Lung (tissue), 12 donors: Measurements from ENCODE around the gene CDKN2C. TPM values are rescaled to one million over a fixed set of nuclear protein-coding genes. Genes with fewer than 3 reads are reported as not detected.

Source experiments
- ATAC-seq: fragments of 200-7000 bp; cut with Tn5 transposase; one replicate; pipeline ENCODE4 v1.9.1; 2020; ENCODE audit warnings: moderate number of reproducible peaks; ENCODE audit not compliant: insufficient read depth, low FRiP score
- DNase-seq, 3 donors: peaks; one replicate each; pipeline ENCODE4 v3.0.0-alpha.2; 2013 to 2017
- H3K27ac ChIP-seq, 2 donors: one replicate each; pipeline ENCODE4 v1.5.1; 2013; ENCODE audit warnings: mild to moderate bottlenecking in 2 of 2, moderate library complexity in 2 of 2, control low read depth in 1 of 2, inconsistent platforms in 1 of 2, low read depth in 1 of 2, low read length in 1 of 2
- H3K27me3 ChIP-seq, 3 donors: one replicate each; pipeline ENCODE4 v1.5.1; 2013; ENCODE audit warnings: low read length in 2 of 3; ENCODE audit not compliant: control insufficient read depth in 3 of 3, insufficient read depth in 3 of 3
- H3K36me3 ChIP-seq, 4 donors: one replicate each; pipeline ENCODE4 v1.5.1; 2013; ENCODE audit warnings: low read length in 4 of 4, mild to moderate bottlenecking in 1 of 4, moderate library complexity in 1 of 4; ENCODE audit not compliant: control insufficient read depth in 4 of 4, insufficient read depth in 4 of 4
- H3K4me1 ChIP-seq, 5 donors: one replicate each; pipeline ENCODE4 v1.5.1; 2013; ENCODE audit warnings: low read length in 5 of 5, mild to moderate bottlenecking in 2 of 5, moderate library complexity in 1 of 5; ENCODE audit not compliant: control insufficient read depth in 5 of 5, insufficient read depth in 5 of 5
- H3K4me3 ChIP-seq: one replicate; pipeline ENCODE4 v1.5.1; 2013; ENCODE audit warnings: mild to moderate bottlenecking, control low read depth, moderate library complexity
- H3K9ac ChIP-seq, 2 donors: one replicate each; pipeline ENCODE4 v1.5.1; 2013; ENCODE audit warnings: low read length in 2 of 2, control low read depth in 1 of 2; ENCODE audit not compliant: insufficient read depth in 1 of 2
- H3K9me3 ChIP-seq, 4 donors: one replicate each; pipeline ENCODE4 v1.5.1; 2013; ENCODE audit warnings: low read length in 3 of 4, mild to moderate bottlenecking in 1 of 4, moderate library complexity in 1 of 4; ENCODE audit not compliant: control insufficient read depth in 4 of 4, insufficient read depth in 3 of 4
- WGBS, 2 donors: extraction: QIAGEN DNeasy Blood & Tissue Kit; methylation state at CpG; one replicate each; pipeline ENCODE4 v1.1.7; 2013; 5-methylcytosine and 5-hydroxymethylcytosine counted together
- polyA plus RNA-seq, 2 donors: library from polyadenylated mRNA; stranded (reverse); fragments of 200-250 nt; gene quantifications; one replicate each; pipeline ENCODE4 v1.2.1, GENCODE V29; 2013
- total RNA-seq, 2 donors: library from RNA; depleted of rRNA in 1 of 2; stranded (reverse); fragments of >200 nt in 1 of 2; gene quantifications; one replicate each; pipeline ENCODE4 v1.2.1, GENCODE V29; 2014 to 2021
- TF ChIP-seq, protein P1 (sequence below): IDR thresholded peaks from 2 replicates; pipeline ENCODE4 v1.5.1; 2012; ENCODE audit warnings: mild to moderate bottlenecking; ENCODE audit errors: control extremely low read depth, extremely low read depth
- donor health status: control.
- donor health status: control.
- donor health status: Bipolar disorder and iron deficiency.
- donor health status: healthy.
- donor health status: DM: yes; HTN: yes; CAD: no.

Gene CDKN2C
- total and polyA plus RNA-seq, 4 donors: 5.7 to 8.9 (median 7.6) TPM

DNA sequence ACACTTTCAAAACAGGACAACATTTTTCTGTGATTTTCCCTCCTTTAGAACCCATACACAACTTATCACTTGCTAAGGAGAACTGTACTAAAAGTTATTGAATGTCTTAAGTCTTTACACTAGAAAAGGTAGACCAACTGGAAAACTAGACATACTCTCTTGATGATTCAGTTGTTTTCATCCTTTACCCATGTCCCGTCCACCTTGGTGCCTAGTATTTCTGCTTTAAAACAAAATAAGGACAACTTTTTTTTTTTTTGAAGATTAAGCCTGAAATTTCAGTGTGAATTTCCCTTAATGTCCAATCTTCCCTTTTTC is 4.5 kb downstream of the CDKN2C start:
- 94 to 96% methylated on average over 1 of the region's 1 CpG for WGBS, 2 donors

GRCh38 chr1:50975436-50975835 is 5.4 kb downstream of the CDKN2C start:
- H3K27ac ChIP-seq: no peak overlapping the region
- H3K36me3 ChIP-seq: no peaks in the 10 kb centered on the region
- peaks cover 0 to 30% (median 4%) of the 10 kb centered on the region in 5 donors for H3K4me1 ChIP-seq
- DNase-seq: no peak
- no peaks in the 10 kb centered on the region for H3K9me3 ChIP-seq
- TF ChIP-seq, protein P1, sequence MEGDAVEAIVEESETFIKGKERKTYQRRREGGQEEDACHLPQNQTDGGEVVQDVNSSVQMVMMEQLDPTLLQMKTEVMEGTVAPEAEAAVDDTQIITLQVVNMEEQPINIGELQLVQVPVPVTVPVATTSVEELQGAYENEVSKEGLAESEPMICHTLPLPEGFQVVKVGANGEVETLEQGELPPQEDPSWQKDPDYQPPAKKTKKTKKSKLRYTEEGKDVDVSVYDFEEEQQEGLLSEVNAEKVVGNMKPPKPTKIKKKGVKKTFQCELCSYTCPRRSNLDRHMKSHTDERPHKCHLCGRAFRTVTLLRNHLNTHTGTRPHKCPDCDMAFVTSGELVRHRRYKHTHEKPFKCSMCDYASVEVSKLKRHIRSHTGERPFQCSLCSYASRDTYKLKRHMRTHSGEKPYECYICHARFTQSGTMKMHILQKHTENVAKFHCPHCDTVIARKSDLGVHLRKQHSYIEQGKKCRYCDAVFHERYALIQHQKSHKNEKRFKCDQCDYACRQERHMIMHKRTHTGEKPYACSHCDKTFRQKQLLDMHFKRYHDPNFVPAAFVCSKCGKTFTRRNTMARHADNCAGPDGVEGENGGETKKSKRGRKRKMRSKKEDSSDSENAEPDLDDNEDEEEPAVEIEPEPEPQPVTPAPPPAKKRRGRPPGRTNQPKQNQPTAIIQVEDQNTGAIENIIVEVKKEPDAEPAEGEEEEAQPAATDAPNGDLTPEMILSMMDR: no peak
- H3K27me3 ChIP-seq: peaks cover 0 to 74% (median 34%) of the 10 kb centered on the region in 3 donors
- no peak overlapping the region for H3K4me3 ChIP-seq
- H3K9ac ChIP-seq: no peak overlapping the region
- WGBS, 2 donors: 84 to 86% methylated on average over 1 of the region's 1 CpG
- ATAC-seq: no peak

More for the DNA sequence above, 4.5 kb downstream of the CDKN2C start:
- DNase-seq (no peak), ATAC-seq (no peak)
- Histone ChIP-seq H3K4me3 (no peak overlapping the region), H3K4me1 (peaks cover 0 to 30% (median 4%) of the 10 kb centered on the region in 5 donors), H3K27ac (no peak overlapping the region), H3K9ac (no peak overlapping the region), H3K27me3 (peaks cover 0 to 71% (median 25%) of the 10 kb centered on the region in 3 donors), H3K9me3 (no peaks in the 10 kb centered on the region), H3K36me3 (no peaks in the 10 kb centered on the region)
- TF ChIP-seq, protein P1: no peak

DNA sequence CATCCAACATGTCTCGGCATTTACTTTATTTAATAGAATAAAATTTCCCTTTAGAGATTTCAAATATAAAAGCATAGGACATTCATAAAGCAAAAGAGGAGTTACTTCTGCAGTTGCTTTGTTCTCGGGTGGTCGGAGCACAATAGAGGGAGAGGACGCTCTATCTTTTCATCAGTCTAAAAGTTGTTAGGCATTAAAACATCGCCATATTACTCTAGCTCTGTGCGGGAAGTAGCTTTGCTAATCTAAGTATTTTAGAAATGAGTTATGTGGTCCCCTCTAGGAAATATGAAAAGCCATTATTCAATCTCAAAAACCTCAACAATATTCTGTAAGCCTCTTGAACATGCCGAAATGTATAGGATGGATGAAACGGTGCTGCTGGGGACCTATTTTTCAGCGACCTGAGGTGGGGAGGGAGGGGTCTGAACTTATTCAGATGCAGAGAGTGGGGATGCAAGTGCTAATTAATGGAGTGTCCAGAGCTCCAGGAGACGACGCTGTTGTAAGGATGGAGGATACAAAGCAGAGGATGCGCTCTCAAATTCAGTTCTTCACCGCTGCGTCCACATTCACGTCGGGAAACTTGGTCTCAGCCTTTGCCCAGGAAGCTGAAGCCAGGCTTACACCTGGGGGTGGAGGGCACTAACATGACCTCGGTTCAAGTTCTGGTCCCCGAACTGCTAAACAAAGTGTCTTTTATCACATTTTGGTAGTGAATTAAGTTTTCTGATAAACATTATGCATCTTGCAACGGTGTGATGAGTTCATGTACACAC is 6.3 kb downstream of the CDKN2C start:
- TF ChIP-seq, protein P1: no peak
- Histone ChIP-seq H3K36me3 (no peaks in the 10 kb centered on the region), H3K27ac (peak overlapping the region; percentile 42 to 100), H3K27me3 (peaks cover 0 to 74% (median 43%) of the 10 kb centered on the region in 3 donors), H3K9me3 (no peaks in the 10 kb centered on the region), H3K4me3 (no peak overlapping the region), H3K9ac (no peak overlapping the region), H3K4me1 (peaks cover 0 to 24% (median 4%) of the 10 kb centered on the region in 5 donors)
- DNase-seq (peak; percentile 6 to 27 (median 13)), ATAC-seq (no peak)
- 37 to 47% methylated on average over 19 of the region's 19 CpGs for WGBS, 2 donors
